ENCODE measurements around the gene GLT8D2.

GLT8D2 gene

DNA sequence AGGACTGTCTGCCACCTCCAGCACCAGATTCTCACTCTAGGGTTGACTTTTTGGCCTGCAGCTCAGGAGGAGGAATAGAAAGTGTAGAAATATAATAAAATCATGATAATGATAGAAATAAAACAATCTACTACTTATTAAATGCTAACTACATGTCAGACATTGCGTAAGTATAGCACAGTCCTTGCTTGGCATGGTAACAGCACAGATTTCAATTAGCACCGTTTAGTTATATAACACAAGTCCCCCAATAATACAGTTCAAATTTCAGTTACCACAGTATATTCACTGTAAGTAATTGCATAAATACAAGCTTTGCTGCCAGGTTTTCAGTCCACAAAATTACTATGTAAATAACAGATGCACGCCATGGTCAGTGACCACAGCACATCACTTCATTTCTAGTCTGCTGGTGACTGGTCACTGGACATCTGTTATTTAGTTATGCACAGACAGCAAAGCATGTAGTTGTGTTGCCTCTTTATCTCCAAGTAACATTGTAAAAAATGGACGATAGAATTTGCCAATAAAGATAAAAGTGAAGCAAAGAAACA, 6.5 kb upstream of the GLT8D2 start:
- H3K36me3 ChIP-seq = no peaks in the 10 kb centered on the region
- H3K4me1 ChIP-seq = peaks cover 0 to 15% (median 0%) of the 10 kb centered on the region in 10 experiments; a peak in 7 of 20 replicates
- no peaks in the 10 kb centered on the region for H3K27me3 ChIP-seq
- TF ChIP-seq Cebpa-rat (IDR thresholded peaks at IDR 0.05) = no peak
- H3K4me2 ChIP-seq = no peak overlapping the region
- no peak overlapping the region for H3K4me3 ChIP-seq
- H3K27ac ChIP-seq = no peak overlapping the region
- no peaks in the 10 kb centered on the region for H3K9me3 ChIP-seq (replicated peaks in 1 of 11)
- no peak overlapping the region for H3K9ac ChIP-seq
- H4K20me1 ChIP-seq = no peaks in the 10 kb centered on the region

DNA sequence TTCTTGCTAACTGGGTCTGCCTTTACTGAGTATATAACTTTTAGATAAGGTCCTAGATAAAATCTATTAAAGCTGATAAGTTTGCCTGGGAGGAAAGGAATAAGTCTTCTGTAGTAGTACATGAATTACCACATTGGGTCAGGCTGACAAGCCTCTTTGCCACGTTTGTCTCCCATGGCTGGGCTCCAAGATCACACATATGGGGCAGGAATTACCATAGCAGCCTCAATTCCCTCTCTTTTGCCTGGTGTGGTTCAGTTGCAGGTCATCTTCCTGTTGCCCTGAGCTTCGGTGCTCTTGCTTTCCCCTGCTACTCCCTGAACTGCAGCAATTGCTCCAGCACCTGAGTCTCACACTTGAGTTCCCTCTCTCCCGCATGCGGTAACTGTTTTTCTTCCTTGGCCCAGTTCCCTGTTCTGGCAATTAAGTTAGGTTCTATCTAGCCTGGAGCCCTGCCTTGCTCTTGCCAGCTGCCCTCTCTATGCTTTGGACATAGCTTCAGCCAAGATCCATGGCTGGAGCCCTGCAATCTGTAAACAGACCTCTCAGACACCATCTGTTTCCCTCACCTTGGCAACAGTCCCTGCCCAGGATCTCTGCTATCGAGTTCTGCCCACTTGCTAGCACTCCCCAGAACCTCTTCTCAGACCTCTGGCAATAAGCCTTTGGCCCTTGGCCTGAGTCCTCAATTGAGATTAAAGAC, 5.8 kb upstream of the GLT8D2 start:
- no peak for TF ChIP-seq Cebpa-rat (IDR thresholded peaks at IDR 0.05)
- peaks cover 0 to 15% (median 0%) of the 10 kb centered on the region in 10 experiments; a peak in 7 of 20 replicates for H3K4me1 ChIP-seq

DNA sequence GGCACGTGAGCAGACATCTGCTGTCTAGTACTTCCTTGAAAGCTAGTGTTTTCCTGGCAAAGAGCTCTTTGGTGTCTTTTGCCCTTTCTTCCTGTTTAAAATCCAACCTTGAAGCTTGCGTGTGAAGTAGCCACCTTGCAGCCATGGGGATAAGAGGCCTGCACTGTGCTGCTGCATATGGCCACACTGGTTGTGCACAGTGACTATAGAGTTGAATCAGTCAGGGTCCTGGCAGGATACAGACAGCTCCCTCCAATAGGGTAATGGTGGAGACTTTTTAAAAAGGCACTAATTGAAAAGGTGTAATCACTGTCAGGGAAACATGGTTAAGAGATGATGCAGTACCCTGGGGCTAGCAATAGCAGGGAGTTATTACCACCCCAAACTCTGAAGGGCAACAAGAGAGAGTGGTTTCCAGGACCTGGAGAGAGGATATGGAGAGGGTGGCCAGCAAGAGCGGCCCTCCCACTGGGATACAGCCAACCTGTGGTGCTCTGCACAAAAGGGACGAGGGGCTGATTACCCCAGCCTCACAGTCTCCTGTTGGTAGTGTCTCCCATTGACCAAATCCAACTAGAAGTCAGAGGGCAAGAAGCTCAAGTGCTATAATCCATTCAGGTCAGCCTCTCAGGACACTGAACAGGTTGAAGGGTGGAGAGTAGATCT, 4.8 kb upstream of the GLT8D2 start:
- H3K9me3 ChIP-seq (replicated peaks in 1 of 11) = no peaks in the 10 kb centered on the region
- no peak overlapping the region for H3K27ac ChIP-seq
- H3K4me2 ChIP-seq = no peak overlapping the region
- no peak overlapping the region for H3K4me3 ChIP-seq
- H3K4me1 ChIP-seq = peaks cover 5 to 11% (median 7%) of the 10 kb centered on the region in 10 experiments; a peak in 12 of 20 replicates
- no peak for TF ChIP-seq Cebpa-rat (IDR thresholded peaks at IDR 0.05)
- no peaks in the 10 kb centered on the region for H4K20me1 ChIP-seq
- no peaks in the 10 kb centered on the region for H3K36me3 ChIP-seq
- peaks cover 7 to 11% (median 8%) of the 10 kb centered on the region in 11 experiments for H3K27me3 ChIP-seq
- H3K9ac ChIP-seq = no peak overlapping the region

More for the DNA sequence above, 5.8 kb upstream of the GLT8D2 start:
- 0 out of 22 replicates have a peak, but pooled peaks cover 0 to under 1% (median 0%) of the 10 kb centered on the region in 11 experiments for H3K27me3 ChIP-seq
- H3K27ac ChIP-seq = no peak overlapping the region
- no peaks in the 10 kb centered on the region for H4K20me1 ChIP-seq
- no peak overlapping the region for H3K4me3 ChIP-seq
- no peaks in the 10 kb centered on the region for H3K36me3 ChIP-seq
- no peak overlapping the region for H3K4me2 ChIP-seq
- H3K9me3 ChIP-seq (replicated peaks in 1 of 11) = no peaks in the 10 kb centered on the region
- no peak overlapping the region for H3K9ac ChIP-seq

DNA sequence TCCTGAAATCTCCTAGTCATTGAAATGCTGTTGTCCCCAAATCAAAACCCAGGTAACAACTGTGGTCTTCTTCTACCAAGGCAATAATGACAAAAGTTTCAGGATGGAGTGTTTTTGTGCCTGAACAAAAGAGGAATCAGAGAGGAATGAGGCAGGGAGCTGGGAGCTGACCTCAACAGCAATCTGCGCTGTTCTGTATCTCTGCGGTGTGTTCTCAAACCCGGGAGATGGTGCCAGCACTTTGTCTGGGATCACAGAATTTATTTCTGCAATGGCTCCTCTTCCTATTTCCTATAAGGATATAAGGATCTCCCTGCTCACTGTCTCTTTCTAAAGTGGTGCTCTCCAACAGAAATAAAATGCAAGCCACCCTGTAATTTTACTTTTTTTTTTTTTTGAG, 449 bp upstream of the GLT8D2 start:
- H3K27me3 ChIP-seq = peaks cover 11 to 22% (median 17%) of the 10 kb centered on the region in 11 experiments
- no peak overlapping the region for H3K27ac ChIP-seq
- no peaks in the 10 kb centered on the region for H3K36me3 ChIP-seq
- H3K9ac ChIP-seq = no peak overlapping the region
- H4K20me1 ChIP-seq = no peaks in the 10 kb centered on the region
- no peak for TF ChIP-seq Cebpa-rat (IDR thresholded peaks at IDR 0.05)
- no peaks in the 10 kb centered on the region for H3K9me3 ChIP-seq (replicated peaks in 1 of 11)
- peaks cover 0 to 9% (median 7%) of the 10 kb centered on the region in 10 experiments; a peak in 10 of 20 replicates for H3K4me1 ChIP-seq
- no peak overlapping the region for H3K4me3 ChIP-seq
- peak overlapping the region; percentile 30 to 58 (median 52); a peak in 20 of 22 replicates for H3K4me2 ChIP-seq

DNA sequence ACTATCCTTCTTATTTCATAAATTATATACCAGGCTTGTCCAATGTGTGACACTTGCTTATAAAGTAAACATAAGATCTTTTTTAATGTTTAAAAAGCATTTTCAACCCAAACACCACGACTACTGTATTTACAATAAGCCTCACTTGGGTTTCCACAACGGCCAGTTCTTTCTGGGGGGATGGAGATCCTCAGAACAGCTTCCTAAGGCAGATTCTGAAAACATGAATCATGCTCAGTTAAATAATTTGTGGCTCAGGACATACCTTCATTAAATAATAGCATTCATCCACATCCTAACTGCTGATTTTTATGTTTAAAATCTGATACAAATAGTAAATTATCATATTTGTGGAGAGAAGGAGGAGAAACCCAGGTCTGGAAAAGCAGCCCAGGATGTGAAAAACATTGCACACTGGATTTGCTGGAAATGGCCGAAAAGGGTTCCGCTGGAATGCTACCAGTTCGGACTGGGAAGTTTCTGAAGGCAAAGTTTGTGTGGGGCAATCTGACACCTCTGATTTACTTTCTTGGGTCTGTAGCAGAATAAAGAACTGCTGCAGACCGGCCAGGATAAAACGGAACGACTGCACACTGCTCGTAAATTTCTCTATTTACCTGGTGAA, 597 bp downstream of the GLT8D2 start:
- peak overlapping the region in 10 of 11 experiments; percentile 30 to 58 (median 52); a peak in 17 of 22 replicates for H3K4me2 ChIP-seq
- H3K9me3 ChIP-seq (replicated peaks in 1 of 11) = no peaks in the 10 kb centered on the region
- H4K20me1 ChIP-seq = no peaks in the 10 kb centered on the region
- H3K9ac ChIP-seq = no peak overlapping the region
- no peak for TF ChIP-seq Cebpa-rat (IDR thresholded peaks at IDR 0.05)
- H3K27me3 ChIP-seq = peaks cover 11 to 22% (median 17%) of the 10 kb centered on the region in 11 experiments
- H3K4me3 ChIP-seq = peak overlapping the region in 1 of 10 experiments; percentile 29; a peak in 1 of 20 replicates
- H3K27ac ChIP-seq = no peak overlapping the region
- peaks cover 0 to 14% (median 7%) of the 10 kb centered on the region in 10 experiments; a peak in 10 of 20 replicates for H3K4me1 ChIP-seq
- no peaks in the 10 kb centered on the region for H3K36me3 ChIP-seq

DNA sequence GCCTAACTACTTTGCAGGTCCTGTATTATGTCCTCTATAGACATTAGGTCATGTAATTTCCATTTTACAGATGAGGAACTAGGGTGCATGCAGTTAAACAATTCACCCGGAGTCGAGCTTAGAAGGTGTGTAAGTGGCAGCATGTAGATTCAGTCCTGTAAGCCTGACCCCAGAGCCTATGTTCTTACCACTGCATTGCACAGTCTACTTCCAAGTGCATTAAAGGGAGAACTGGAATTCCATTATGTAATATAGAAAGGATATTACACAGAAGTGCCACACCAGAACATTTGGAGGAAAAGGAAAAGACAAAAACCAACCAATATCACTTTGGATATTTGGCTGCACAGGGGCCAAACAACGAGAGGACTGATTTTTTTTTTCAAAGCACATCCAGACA, 1.2 kb downstream of the GLT8D2 start:
- Histone ChIP-seq H3K4me2 (no peak overlapping the region), H3K4me1 (peaks cover 0 to 14% (median 7%) of the 10 kb centered on the region in 10 experiments; a peak in 10 of 20 replicates), H3K36me3 (no peaks in the 10 kb centered on the region), H3K9me3 (replicated peaks in 1 of 11) (no peaks in the 10 kb centered on the region), H3K9ac (no peak overlapping the region), H4K20me1 (no peaks in the 10 kb centered on the region), H3K27ac (no peak overlapping the region), H3K27me3 (peaks cover 11 to 22% (median 17%) of the 10 kb centered on the region in 11 experiments), H3K4me3 (no peak overlapping the region)
- TF ChIP-seq Cebpa-rat (IDR thresholded peaks at IDR 0.05) = no peak

DNA sequence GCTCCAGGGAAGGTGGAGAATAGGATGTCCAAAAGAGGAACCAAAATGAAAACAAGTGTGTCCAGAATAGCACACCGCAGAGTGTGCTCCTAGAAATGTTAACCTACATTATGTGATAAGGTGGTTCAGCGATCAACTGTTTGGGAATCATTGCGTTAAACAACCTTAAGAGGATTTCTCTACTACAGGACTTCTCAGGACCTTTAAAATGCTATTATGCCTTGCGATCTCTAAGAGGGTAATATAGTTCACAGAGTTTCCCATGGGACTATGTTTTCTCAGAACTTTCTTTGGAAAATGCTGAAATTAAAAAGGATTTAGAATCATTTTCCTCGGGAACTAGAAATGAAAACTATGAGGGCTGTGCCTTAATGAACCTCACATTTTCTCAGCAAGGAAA, 1.8 kb downstream of the GLT8D2 start:
- TF ChIP-seq Cebpa-rat (IDR thresholded peaks at IDR 0.05) = no peak
- H3K4me3 ChIP-seq = no peak overlapping the region
- H3K27ac ChIP-seq = no peak overlapping the region
- no peak overlapping the region for H3K9ac ChIP-seq
- peaks cover 11 to 22% (median 17%) of the 10 kb centered on the region in 11 experiments for H3K27me3 ChIP-seq
- no peaks in the 10 kb centered on the region for H4K20me1 ChIP-seq
- H3K4me2 ChIP-seq = no peak overlapping the region
- peaks cover 0 to 14% (median 7%) of the 10 kb centered on the region in 10 experiments; a peak in 10 of 20 replicates for H3K4me1 ChIP-seq
- no peaks in the 10 kb centered on the region for H3K36me3 ChIP-seq
- no peaks in the 10 kb centered on the region for H3K9me3 ChIP-seq (replicated peaks in 1 of 11)

DNA sequence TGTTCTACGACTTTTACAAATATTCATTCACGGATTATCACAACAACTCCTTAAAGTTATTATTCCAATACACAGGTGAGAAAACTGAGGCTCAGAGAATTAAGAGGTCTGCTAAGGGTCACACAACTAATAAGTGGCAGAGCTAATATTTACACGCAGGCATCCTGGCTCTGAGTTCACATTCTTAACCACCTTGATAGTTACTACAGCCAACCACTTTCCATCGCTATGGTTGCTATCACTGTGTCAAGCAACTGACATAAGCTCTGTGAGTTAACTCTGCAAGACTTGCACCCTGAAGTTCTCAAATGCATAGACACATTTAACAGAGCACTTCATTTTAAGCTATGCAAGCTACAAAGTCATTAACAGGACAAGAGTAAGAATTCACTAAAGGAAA, 3.7 kb downstream of the GLT8D2 start:
- Histone ChIP-seq H3K9ac (no peak overlapping the region), H4K20me1 (no peaks in the 10 kb centered on the region), H3K9me3 (replicated peaks in 1 of 11) (no peaks in the 10 kb centered on the region), H3K4me2 (no peak overlapping the region), H3K36me3 (no peaks in the 10 kb centered on the region), H3K4me1 (peaks cover 0 to 14% (median 7%) of the 10 kb centered on the region in 10 experiments; a peak in 10 of 20 replicates), H3K4me3 (no peak overlapping the region), H3K27me3 (peaks cover 11 to 22% (median 17%) of the 10 kb centered on the region in 11 experiments), H3K27ac (no peak overlapping the region)
- no peak for TF ChIP-seq Cebpa-rat (IDR thresholded peaks at IDR 0.05)

DNA sequence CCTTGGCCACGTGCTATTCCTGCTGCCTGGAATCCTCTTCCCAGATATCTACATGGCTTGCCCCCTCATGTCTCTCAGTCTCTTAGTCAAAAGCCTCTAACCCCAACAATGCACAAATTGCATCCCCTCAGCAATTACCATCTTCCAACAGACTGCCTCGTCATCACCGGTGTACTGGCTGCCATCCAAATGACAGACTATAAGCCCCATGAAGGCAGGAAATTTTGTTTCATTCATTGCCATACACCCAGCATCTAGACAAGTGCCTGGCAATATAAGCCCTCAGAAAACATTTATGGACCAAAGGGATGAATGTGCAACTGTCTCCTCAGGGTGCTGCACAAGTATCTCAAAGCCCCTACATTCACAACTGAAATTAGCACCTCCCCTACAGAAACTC, 5.8 kb downstream of the GLT8D2 start:
- Histone ChIP-seq H3K36me3 (no peaks in the 10 kb centered on the region), H3K27ac (no peak overlapping the region), H3K4me1 (peaks cover 0 to 5% (median 0%) of the 10 kb centered on the region in 10 experiments; a peak in 2 of 20 replicates), H3K9me3 (replicated peaks in 1 of 11) (peaks cover 0 to 4% (median 0%) of the 10 kb centered on the region in 11 experiments; a peak in 1 of 22 replicates), H3K27me3 (peaks cover 0 to 7% (median 3%) of the 10 kb centered on the region in 11 experiments; a peak in 10 of 22 replicates), H3K4me2 (no peak overlapping the region), H3K4me3 (no peak overlapping the region), H4K20me1 (no peaks in the 10 kb centered on the region), H3K9ac (no peak overlapping the region)
- TF ChIP-seq Cebpa-rat (IDR thresholded peaks at IDR 0.05) = no peak

All from BLaER1 treated with 17β-estradiol and CSF1 and Interleukin-3, amounts not matched to agents 10 nM and 100 nM (cell line).